ENCODE data around the gene SPIN2A. TPM values are rescaled to one million over a fixed set of nuclear protein-coding genes. Genes with fewer than 3 reads are reported as not detected.
"Not testable (repeated sequence)": the region's sequence is repeated elsewhere in the genome, so short reads cannot be mapped to it uniquely, and the experiment has no call there.

SPIN2A gene
- total RNA-seq, 1 experiment from 2014 or later: 2.8 TPM

DNA sequence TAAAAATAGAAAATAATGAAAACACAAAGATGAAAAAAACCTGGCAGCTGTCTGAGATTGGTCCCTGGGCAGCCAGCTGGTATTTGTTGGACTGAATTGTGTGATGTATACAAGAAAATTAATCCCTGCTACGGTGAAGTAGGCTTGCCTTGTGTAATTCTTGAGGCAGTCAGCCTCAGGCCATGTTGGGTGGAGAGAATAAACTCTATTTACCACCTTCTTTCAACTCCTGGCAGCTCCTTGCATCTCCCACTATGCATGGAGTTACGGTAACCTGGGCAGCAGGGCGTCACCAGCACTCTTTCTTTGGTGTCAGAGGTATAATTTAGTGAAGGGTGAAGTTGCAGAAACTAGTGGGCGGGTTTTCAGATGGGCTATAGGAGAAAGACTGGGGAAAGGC is 3.5 kb downstream of the SPIN2A start:
- H2AK5ac ChIP-seq (ENCODE audit: insufficient read length, low read length): no peak overlapping the region
- H3K4ac ChIP-seq (ENCODE audit: low read depth, low read length): no peak overlapping the region
- no peak overlapping the region for H3K27ac Mint-ChIP-seq
- H3K36me3 Mint-ChIP-seq (ENCODE audit: insufficient read depth in 1 of 3, low read depth in 3 of 3): peaks cover 0 to 26% (median 16%) of the 10 kb centered on the region in 3 experiments; a peak in 6 of 7 replicates
- no peak overlapping the region for H2BK15ac ChIP-seq (ENCODE audit: low read depth, low read length)
- H4K20me1 ChIP-seq (ENCODE audit: control insufficient read depth, insufficient read depth, insufficient read length): no peaks in the 10 kb centered on the region
- no peak for DNase-seq
- peaks cover 46 to 63% of the 10 kb centered on the region in 2 experiments for H3K9me3 Mint-ChIP-seq
- TF ChIP-seq, protein P1, sequence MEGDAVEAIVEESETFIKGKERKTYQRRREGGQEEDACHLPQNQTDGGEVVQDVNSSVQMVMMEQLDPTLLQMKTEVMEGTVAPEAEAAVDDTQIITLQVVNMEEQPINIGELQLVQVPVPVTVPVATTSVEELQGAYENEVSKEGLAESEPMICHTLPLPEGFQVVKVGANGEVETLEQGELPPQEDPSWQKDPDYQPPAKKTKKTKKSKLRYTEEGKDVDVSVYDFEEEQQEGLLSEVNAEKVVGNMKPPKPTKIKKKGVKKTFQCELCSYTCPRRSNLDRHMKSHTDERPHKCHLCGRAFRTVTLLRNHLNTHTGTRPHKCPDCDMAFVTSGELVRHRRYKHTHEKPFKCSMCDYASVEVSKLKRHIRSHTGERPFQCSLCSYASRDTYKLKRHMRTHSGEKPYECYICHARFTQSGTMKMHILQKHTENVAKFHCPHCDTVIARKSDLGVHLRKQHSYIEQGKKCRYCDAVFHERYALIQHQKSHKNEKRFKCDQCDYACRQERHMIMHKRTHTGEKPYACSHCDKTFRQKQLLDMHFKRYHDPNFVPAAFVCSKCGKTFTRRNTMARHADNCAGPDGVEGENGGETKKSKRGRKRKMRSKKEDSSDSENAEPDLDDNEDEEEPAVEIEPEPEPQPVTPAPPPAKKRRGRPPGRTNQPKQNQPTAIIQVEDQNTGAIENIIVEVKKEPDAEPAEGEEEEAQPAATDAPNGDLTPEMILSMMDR (conservative IDR thresholded peaks at IDR 0.05): no peak
- no peaks in the 10 kb centered on the region for H3K27me3 ChIP-seq (ENCODE audit: insufficient read depth, low read length)
- no peak overlapping the region for H2BK12ac ChIP-seq (ENCODE audit: insufficient read length, low read depth, low read length)
- peaks cover 10% of the 10 kb centered on the region for H3K9me3 ChIP-seq (ENCODE audit: control insufficient read depth, low read depth, low read length)
- H3K23ac ChIP-seq (ENCODE audit: insufficient read length, low read depth, low read length): no peak overlapping the region
- no peak overlapping the region for H2BK5ac ChIP-seq (ENCODE audit: insufficient read length, low read length)
- no peak overlapping the region for H3T11ph ChIP-seq (ENCODE audit: low read length)
- peaks cover 3% of the 10 kb centered on the region; the same call in 1 of the 2 replicates for H3K27me3 Mint-ChIP-seq (ENCODE audit: low read depth)
- H3K4me1 ChIP-seq (ENCODE audit: insufficient read depth, low read length): no peaks in the 10 kb centered on the region
- no peak overlapping the region for H4K91ac ChIP-seq (ENCODE audit: insufficient read length, low read depth, low read length)
- H3K27ac ChIP-seq (ENCODE audit: insufficient read length, low read depth, low read length): no peak overlapping the region
- H3K14ac ChIP-seq (ENCODE audit: insufficient read depth, low read length): no peak overlapping the region
- no peak overlapping the region for H3K4me3 Mint-ChIP-seq
- H3K79me2 ChIP-seq (ENCODE audit: insufficient read depth, low read length): no peaks in the 10 kb centered on the region
- H4K8ac ChIP-seq (replicated peaks; ENCODE audit: insufficient read length, low read depth, low read length): no peak overlapping the region
- no CpG with 5 or more reads among the region's 4 CpGs for WGBS (ENCODE audit: extremely low coverage, insufficient read length, low lambda C conversion rate)
- peaks cover 14 to 18% of the 10 kb centered on the region in 2 experiments for H3K4me1 Mint-ChIP-seq
- no peak overlapping the region for H3K9ac ChIP-seq (ENCODE audit: extremely low read depth, insufficient read length, low read length)
- no peak overlapping the region for H2AFZ ChIP-seq (ENCODE audit: low read length)
- H4K5ac ChIP-seq (ENCODE audit: insufficient read length, low read depth, low read length): no peak overlapping the region
- no peak overlapping the region for H3K56ac ChIP-seq (ENCODE audit: insufficient read length, low read depth, low read length)
- no peak overlapping the region for H3K18ac ChIP-seq (ENCODE audit: insufficient read length, low read depth, low read length)
- H3K23me2 ChIP-seq (ENCODE audit: insufficient read length, low read depth, low read length, poor library complexity, severe bottlenecking): peaks cover 3% of the 10 kb centered on the region
- H2BK20ac ChIP-seq (ENCODE audit: low read depth, low read length, poor library complexity, severe bottlenecking): no peak overlapping the region
- no peak overlapping the region for H2BK120ac ChIP-seq (ENCODE audit: low read depth, low read length, poor library complexity, severe bottlenecking)
- H3K4me2 ChIP-seq (ENCODE audit: insufficient read depth, insufficient read length, low read length): no peak overlapping the region
- H3K79me1 ChIP-seq (ENCODE audit: insufficient read depth, low read depth, low read length, poor library complexity, severe bottlenecking): no peaks in the 10 kb centered on the region

DNA sequence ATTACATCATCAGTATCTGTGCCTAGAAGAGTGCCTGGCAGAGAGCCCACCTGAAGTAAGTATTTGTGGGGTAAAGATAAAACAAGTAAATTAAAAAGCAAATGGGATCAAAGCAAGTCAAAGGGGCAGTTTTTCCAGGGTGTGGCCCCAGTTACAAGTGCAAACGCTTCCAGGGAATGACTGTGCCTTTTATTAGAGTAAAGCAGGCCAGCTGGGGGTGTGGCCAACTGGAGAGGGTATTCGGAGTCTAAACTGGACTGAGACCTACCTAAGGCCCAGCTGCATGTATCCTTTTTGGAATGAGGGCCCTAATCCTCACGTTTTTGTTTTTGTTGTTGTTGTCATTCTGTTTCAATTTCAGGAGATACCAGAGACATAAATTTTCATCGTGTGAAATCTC is 3.9 kb downstream of the SPIN2A start:
- not testable (repeated sequence) for H3K4ac ChIP-seq (ENCODE audit: low read depth, low read length); H3K14ac ChIP-seq (ENCODE audit: insufficient read depth, low read length); H3K4me2 ChIP-seq (ENCODE audit: insufficient read depth, insufficient read length, low read length); H2AK5ac ChIP-seq (ENCODE audit: insufficient read length, low read length); H3K79me2 ChIP-seq (ENCODE audit: insufficient read depth, low read length); H2BK15ac ChIP-seq (ENCODE audit: low read depth, low read length); H3K56ac ChIP-seq (ENCODE audit: insufficient read length, low read depth, low read length); H4K20me1 ChIP-seq (ENCODE audit: control insufficient read depth, insufficient read depth, insufficient read length); DNase-seq; H3K23ac ChIP-seq (ENCODE audit: insufficient read length, low read depth, low read length); H3K4me3 Mint-ChIP-seq; H3K79me1 ChIP-seq (ENCODE audit: insufficient read depth, low read depth, low read length, poor library complexity, severe bottlenecking); H4K8ac ChIP-seq (replicated peaks; ENCODE audit: insufficient read length, low read depth, low read length); H4K5ac ChIP-seq (ENCODE audit: insufficient read length, low read depth, low read length); H2BK5ac ChIP-seq (ENCODE audit: insufficient read length, low read length); H3K27me3 ChIP-seq (ENCODE audit: insufficient read depth, low read length); H3K4me1 ChIP-seq (ENCODE audit: insufficient read depth, low read length); H3T11ph ChIP-seq (ENCODE audit: low read length); H2BK20ac ChIP-seq (ENCODE audit: low read depth, low read length, poor library complexity, severe bottlenecking); H3K27ac Mint-ChIP-seq; H3K9ac ChIP-seq (ENCODE audit: extremely low read depth, insufficient read length, low read length); H2BK12ac ChIP-seq (ENCODE audit: insufficient read length, low read depth, low read length); H3K27me3 Mint-ChIP-seq (ENCODE audit: low read depth); H3K18ac ChIP-seq (ENCODE audit: insufficient read length, low read depth, low read length); H3K27ac ChIP-seq (ENCODE audit: insufficient read length, low read depth, low read length); H4K91ac ChIP-seq (ENCODE audit: insufficient read length, low read depth, low read length); H2BK120ac ChIP-seq (ENCODE audit: low read depth, low read length, poor library complexity, severe bottlenecking); H2AFZ ChIP-seq (ENCODE audit: low read length); H3K23me2 ChIP-seq (ENCODE audit: insufficient read length, low read depth, low read length, poor library complexity, severe bottlenecking)
- Mint-ChIP-seq H3K4me1 (peaks cover 11 to 14% of the 10 kb centered on the region in 2 experiments), H3K9me3 (peaks cover 45 to 61% of the 10 kb centered on the region in 2 experiments), H3K36me3 (ENCODE audit: insufficient read depth in 1 of 3, low read depth in 3 of 3) (peaks cover 0 to 27% (median 16%) of the 10 kb centered on the region in 3 experiments; a peak in 6 of 7 replicates)
- whole genome bisulfite sequencing (ENCODE audit: extremely low coverage, insufficient read length, low lambda C conversion rate): no CpG with 5 or more reads among the region's 4 CpGs
- H3K9me3 ChIP-seq (ENCODE audit: control insufficient read depth, low read depth, low read length): peaks cover 10% of the 10 kb centered on the region

Measured in H9 (cell line).